OCI-LY7 (cell line): ENCODE data around the gene INA. TPM values are rescaled to one million over a fixed set of nuclear protein-coding genes. Genes with fewer than 3 reads are reported as not detected.

Source experiments
- BruUV-seq: library from RNA; stranded (reverse); fragments of 400-500 nt; replicated peaks from 2 replicates; lab custom pipeline; 2021; lab: Mats Ljungman, UMichigan
- CTCF ChIA-PET: fragments of 300-600 bp; sonication (Branson Sonifier 250); formaldehyde crosslinking; loops from one replicate; lab custom pipeline; 2022; ENCODE audit warnings: antibody characterized with exemption; ENCODE audit not compliant: unreplicated experiment; lab: Charles Lee
- POLR2A ChIA-PET: fragments of 300-600 bp; sonication (Branson Sonifier 250); formaldehyde crosslinking; loops from one replicate; lab custom pipeline; 2022; ENCODE audit warnings: antibody characterized with exemption; lab: Charles Lee
- DNase-seq: peaks from one replicate; pipeline ENCODE4 v3.0.0-alpha.2; 2015; ENCODE audit warnings: low spot score
- H2AFZ ChIP-seq: fragments of 200-600 bp; sonication (generic), shearing (Covaris generic); 2 replicates; pipeline ENCODE4 v1.6.1; 2014; ENCODE audit warnings: mild to moderate bottlenecking, antibody characterized with exemption, low read length, moderate library complexity
- H3K27ac ChIP-seq: fragments of 200-600 bp; sonication (generic); 2 replicates; pipeline ENCODE4 v1.5.1; 2014; ENCODE audit warnings: mixed run types, low read depth, mild to moderate bottlenecking, moderate library complexity, low read length, inconsistent platforms; ENCODE audit not compliant: poor library complexity, severe bottlenecking
- H3K36me3 ChIP-seq: fragments of 200-600 bp; sonication (generic); 2 replicates; pipeline ENCODE4 v1.6.1; 2014; ENCODE audit warnings: mild to moderate bottlenecking, antibody characterized with exemption, low read length, moderate library complexity, mixed read lengths; ENCODE audit not compliant: insufficient read depth
- H3K4me1 ChIP-seq: fragments of 200-600 bp; sonication (generic); 2 replicates; pipeline ENCODE4 v1.5.1; 2014; ENCODE audit warnings: mild to moderate bottlenecking, low read length; ENCODE audit not compliant: insufficient read depth, poor library complexity, severe bottlenecking
- H3K4me2 ChIP-seq: fragments of 200-600 bp; sonication (generic); 2 replicates; pipeline ENCODE4 v1.6.1; 2014; ENCODE audit warnings: mild to moderate bottlenecking, low read length
- H3K4me3 ChIP-seq: fragments of 200-600 bp; sonication (generic); 2 replicates; pipeline ENCODE4 v1.5.1; 2014; ENCODE audit warnings: mild to moderate bottlenecking, low read depth, low read length; ENCODE audit not compliant: poor library complexity, severe bottlenecking
- H3K79me2 ChIP-seq: fragments of 200-600 bp; sonication (generic); 2 replicates; pipeline ENCODE4 v1.6.1; 2016; ENCODE audit warnings: low read depth, mild to moderate bottlenecking, low read length, moderate library complexity, mixed read lengths; ENCODE audit not compliant: insufficient read depth
- H3K9me2 ChIP-seq: fragments of 200-600 bp; sonication (generic); 2 replicates; pipeline ENCODE4 v1.6.1; 2016; ENCODE audit warnings: mild to moderate bottlenecking, low read length, mixed read lengths; ENCODE audit not compliant: insufficient read depth
- H3K9me3 ChIP-seq: fragments of 200-600 bp; sonication (generic); 2 replicates; pipeline ENCODE4 v1.6.1; 2014; ENCODE audit warnings: mild to moderate bottlenecking, mixed run types, low read length, mixed read lengths
- H4K20me1 ChIP-seq: fragments of 200-600 bp; sonication (generic); 2 replicates; pipeline ENCODE4 v1.6.1; 2014; ENCODE audit warnings: mild to moderate bottlenecking, antibody characterized with exemption, low read length, moderate library complexity, mixed read lengths; ENCODE audit not compliant: insufficient read depth
- EZH2phosphoT487 ChIP-seq: fragments of 200-600 bp; sonication (generic); IDR thresholded peaks from 2 replicates; pipeline ENCODE4 v1.6.1; 2018; ENCODE audit warnings: low read depth, borderline replicate concordance, mild to moderate bottlenecking, mixed run types, antibody characterized with exemption, low read length, moderate library complexity, mixed read lengths
- intact Hi-C: fragments of 100-400 bp; cut with micrococcal nuclease; formaldehyde crosslinking; loops from one replicate; pipeline ENCODE4 v1.10.0; 2022; ENCODE audit not compliant: unreplicated experiment
- small RNA-seq: library from RNA; depleted of rRNA; stranded (forward); fragments of <200 nt; gene quantifications from one replicate; pipeline ENCODE3, GENCODE V24; 2014
- total RNA-seq, 2 experiments: library from RNA; depleted of rRNA in 1 of 2; stranded (reverse); fragments of >200 nt in 1 of 2; shearing (Covaris generic) in 1 of 2; gene quantifications; 2 replicates each; pipeline ENCODE4 v1.2.3, GENCODE V29; 2014 to 2022
- TF ChIP-seq, protein P1 (sequence below): fragments of 200-600 bp; sonication (generic); conservative IDR thresholded peaks from 2 replicates; pipeline ENCODE4 v1.5.1; 2014; ENCODE audit warnings: mild to moderate bottlenecking, antibody characterized with exemption, low read length, moderate library complexity, mixed read lengths

INA gene
- total RNA-seq, 2 experiments from 2014 or later, result not detected

DNA sequence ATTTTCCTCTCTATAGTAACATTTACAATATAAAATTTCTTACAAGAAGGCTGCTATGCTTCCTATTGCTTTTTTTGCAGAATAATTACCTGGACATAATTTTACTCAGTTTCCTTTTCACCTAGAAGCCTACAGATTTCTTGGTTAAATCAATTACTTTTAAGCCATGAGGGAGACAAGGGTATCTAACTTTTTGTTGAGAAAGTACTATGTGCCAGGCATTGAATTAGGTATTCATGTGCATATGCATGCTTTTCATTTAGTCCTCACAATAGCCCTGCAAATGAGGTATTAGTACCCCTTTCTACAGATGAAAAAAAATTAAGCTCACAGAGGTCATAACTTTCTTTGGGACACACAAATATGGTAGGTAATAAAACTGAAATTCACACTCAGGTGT, 57.6 kb downstream of the INA start:
- TSS peak; percentile 14 for BruUV-seq
- no peak for DNase-seq
- H4K20me1 ChIP-seq, result no peaks in the 10 kb centered on the region
- intact Hi-C loops, result loop anchor here (5.0 kb wide), 1 partner anchor 417 kb away; the partner anchor contains the start of gene CNNM2
- no peaks in the 10 kb centered on the region for H3K4me1 ChIP-seq
- no peaks in the 10 kb centered on the region for H3K9me2 ChIP-seq
- H3K4me2 ChIP-seq, result no peak overlapping the region
- no peak overlapping the region for H3K27ac ChIP-seq
- no peaks in the 10 kb centered on the region for H3K9me3 ChIP-seq
- H3K79me2 ChIP-seq, result peaks cover 6% of the 10 kb centered on the region; the same call in 1 of the 2 replicates
- TF ChIP-seq, protein P1, sequence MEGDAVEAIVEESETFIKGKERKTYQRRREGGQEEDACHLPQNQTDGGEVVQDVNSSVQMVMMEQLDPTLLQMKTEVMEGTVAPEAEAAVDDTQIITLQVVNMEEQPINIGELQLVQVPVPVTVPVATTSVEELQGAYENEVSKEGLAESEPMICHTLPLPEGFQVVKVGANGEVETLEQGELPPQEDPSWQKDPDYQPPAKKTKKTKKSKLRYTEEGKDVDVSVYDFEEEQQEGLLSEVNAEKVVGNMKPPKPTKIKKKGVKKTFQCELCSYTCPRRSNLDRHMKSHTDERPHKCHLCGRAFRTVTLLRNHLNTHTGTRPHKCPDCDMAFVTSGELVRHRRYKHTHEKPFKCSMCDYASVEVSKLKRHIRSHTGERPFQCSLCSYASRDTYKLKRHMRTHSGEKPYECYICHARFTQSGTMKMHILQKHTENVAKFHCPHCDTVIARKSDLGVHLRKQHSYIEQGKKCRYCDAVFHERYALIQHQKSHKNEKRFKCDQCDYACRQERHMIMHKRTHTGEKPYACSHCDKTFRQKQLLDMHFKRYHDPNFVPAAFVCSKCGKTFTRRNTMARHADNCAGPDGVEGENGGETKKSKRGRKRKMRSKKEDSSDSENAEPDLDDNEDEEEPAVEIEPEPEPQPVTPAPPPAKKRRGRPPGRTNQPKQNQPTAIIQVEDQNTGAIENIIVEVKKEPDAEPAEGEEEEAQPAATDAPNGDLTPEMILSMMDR, result no peak
- no peak for TF ChIP-seq EZH2phosphoT487
- ChIA-PET POLR2A (interaction anchor here (0.6 to 1.5 kb wide), 5 partner anchors 16 to 668 kb away, joined by 3 to 6 read pairs (median 3); partner anchors contain the start of gene PCGF6), CTCF (no interaction called here)
- H2AFZ ChIP-seq, result no peak overlapping the region
- H3K4me3 ChIP-seq, result no peak overlapping the region
- peaks cover 80% of the 10 kb centered on the region for H3K36me3 ChIP-seq

DNA sequence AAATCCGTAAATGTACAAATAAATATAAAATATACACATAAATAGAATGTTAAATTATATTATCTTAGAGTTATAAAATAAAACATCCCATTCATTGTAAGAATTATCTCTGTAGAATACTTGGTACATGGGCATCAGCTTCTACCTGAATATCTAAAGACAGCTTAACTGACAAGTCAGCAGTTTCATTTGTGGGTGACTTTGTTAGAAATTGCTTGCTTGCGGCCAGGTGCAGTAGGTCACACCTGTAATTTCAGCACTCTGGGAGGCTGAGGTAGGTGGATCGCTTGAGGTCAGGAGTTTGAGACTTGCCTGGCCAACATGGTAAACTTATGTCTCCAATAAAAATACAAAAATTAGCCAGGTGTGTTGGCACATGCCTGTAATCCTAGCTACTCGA, 59.4 kb downstream of the INA start:
- CTCF ChIA-PET, result no interaction called here
- Histone ChIP-seq H4K20me1 (no peaks in the 10 kb centered on the region), H3K9me2 (no peaks in the 10 kb centered on the region), H3K27ac (no peak overlapping the region), H3K79me2 (peaks cover 6% of the 10 kb centered on the region; the same call in 1 of the 2 replicates), H3K36me3 (peaks cover 71% of the 10 kb centered on the region), H3K4me2 (no peak overlapping the region), H3K9me3 (no peaks in the 10 kb centered on the region), H3K4me3 (no peak overlapping the region), H2AFZ (no peak overlapping the region), H3K4me1 (no peaks in the 10 kb centered on the region)
- POLR2A ChIA-PET, result no interaction called here
- DNase-seq, result no peak
- intact Hi-C loops, result no loop called here
- BruUV-seq, result no TSS peak
- TF ChIP-seq, protein P1, result no peak
- no peak for TF ChIP-seq EZH2phosphoT487

Small RNAs within 50 kb of the gene (small RNA-seq; reads per million reads assigned to genes)
- gene RNU11-3P, result 0.73 reads per million, percentile 30 among the genes with 10 or more reads in this experiment

Other genes with a start within 250 kb of the INA start
- gene NT5C2, start 83.9 kb upstream of the INA start, total RNA-seq (2014; rRNA removed; shearing (Covaris generic)), result 72.0 and 73.5 TPM in 2 replicates
- 87.3 and 118 TPM in 2 replicates for gene NT5C2, start 83.9 kb upstream of the INA start, total RNA-seq (2022)
- gene RPEL1, start 31.3 kb upstream of the INA start, total RNA-seq (2014; rRNA removed; shearing (Covaris generic)), result not detected in 2 replicates
- not detected in 2 replicates for gene RPEL1, start 31.3 kb upstream of the INA start, total RNA-seq (2022)
- gene PCGF6, start 74.0 kb downstream of the INA start, total RNA-seq (2014; rRNA removed; shearing (Covaris generic)), result 14.9 and 16.0 TPM in 2 replicates
- gene PCGF6, start 74.0 kb downstream of the INA start, total RNA-seq (2022), result 12.3 and 12.6 TPM in 2 replicates
- 15.9 and 20.2 TPM in 2 replicates for gene TAF5, start 90.8 kb downstream of the INA start, total RNA-seq (2014; rRNA removed; shearing (Covaris generic))
- 17.6 and 17.8 TPM in 2 replicates for gene TAF5, start 90.8 kb downstream of the INA start, total RNA-seq (2022)
- gene ATP5MK, start 119.3 kb downstream of the INA start, total RNA-seq (2014; rRNA removed; shearing (Covaris generic)), result 74.7 and 117 TPM in 2 replicates
- 276 and 307 TPM in 2 replicates for gene ATP5MK, start 119.3 kb downstream of the INA start, total RNA-seq (2022)
- 54.5 and 62.9 TPM in 2 replicates for gene PDCD11, start 119.5 kb downstream of the INA start, total RNA-seq (2014; rRNA removed; shearing (Covaris generic))
- 64.4 and 68.4 TPM in 2 replicates for gene PDCD11, start 119.5 kb downstream of the INA start, total RNA-seq (2022)
- gene CALHM2, start 175.2 kb downstream of the INA start, total RNA-seq (2014; rRNA removed; shearing (Covaris generic)), result not detected in 2 replicates
- gene CALHM2, start 175.2 kb downstream of the INA start, total RNA-seq (2022), result not detected in 2 replicates
- gene CALHM1, start 181.8 kb downstream of the INA start, total RNA-seq (2014; rRNA removed; shearing (Covaris generic)), result not detected in 2 replicates
- gene CALHM1, start 181.8 kb downstream of the INA start, total RNA-seq (2022), result 0.13 and 0.18 TPM in 2 replicates
- 0.26 TPM in 1 of 2 replicates, not detected in the other for gene CALHM3, start 202.1 kb downstream of the INA start, total RNA-seq (2014; rRNA removed; shearing (Covaris generic))
- not detected in 2 replicates for gene CALHM3, start 202.1 kb downstream of the INA start, total RNA-seq (2022)
- gene NEURL1, start 216.6 kb downstream of the INA start, total RNA-seq (2014; rRNA removed; shearing (Covaris generic)), result 0.46 and 0.47 TPM in 2 replicates
- not detected in 2 replicates for gene NEURL1, start 216.6 kb downstream of the INA start, total RNA-seq (2022)